GOT3 (cell line): ENCODE data around the gene CLK4.

Source experiments
- DNase-seq: peaks from one replicate; lab custom pipeline; 2025; ENCODE audit warnings: mixed read lengths; lab: John Stamatoyannopoulos, UW

CLK4 gene

GRCh38 chr5:178637356-178638074 is 10.7 kb upstream of the CLK4 start:
- DNase-seq, result no peak

- no peak for DNase-seq
These were observed 5.4 kb upstream of the CLK4 start for GRCh38 chr5:178632285-178632684.

GRCh38 chr5:178630951-178631350 is 4.1 kb upstream of the CLK4 start:
- no peak for DNase-seq

GRCh38 chr5:178630475-178630930 is 3.7 kb upstream of the CLK4 start:
- DNase-seq, result no peak

- no peak for DNase-seq
These were observed 379 bp upstream of the CLK4 start for GRCh38 chr5:178627259-178627598.

GRCh38 chr5:178625679-178626483 is 969 bp downstream of the CLK4 start:
- no peak for DNase-seq

GRCh38 chr5:178624631-178625546 is 2.0 kb downstream of the CLK4 start:
- no peak for DNase-seq

GRCh38 chr5:178622679-178623247 is 4.1 kb downstream of the CLK4 start:
- no peak for DNase-seq

GRCh38 chr5:178619390-178619789 is 7.5 kb downstream of the CLK4 start:
- no peak for DNase-seq

- DNase-seq, result no peak
These were observed 14.6 kb downstream of the CLK4 start for GRCh38 chr5:178612299-178612698.

- no peak for DNase-seq
These were observed 20.6 kb downstream of the CLK4 start for GRCh38 chr5:178606269-178606668.

- DNase-seq, result no peak
These were observed 21.1 kb downstream of the CLK4 start for GRCh38 chr5:178605788-178606187.

GRCh38 chr5:178602752-178603151 is 24.1 kb downstream of the CLK4 start:
- DNase-seq, result no peak

GRCh38 chr5:178595750-178596149 is 31.1 kb downstream of the CLK4 start:
- no peak for DNase-seq

GRCh38 chr5:178595150-178595549 is 31.7 kb downstream of the CLK4 start:
- DNase-seq, result no peak

- no peak for DNase-seq
These were observed 35.9 kb downstream of the CLK4 start for GRCh38 chr5:178590924-178591423.

- no peak for DNase-seq
These were observed 36.5 kb downstream of the CLK4 start, which contains the start of gene COL23A1 for GRCh38 chr5:178590141-178590923. COL23A1 (minus strand) TSS chr5:178590393.

- DNase-seq, result no peak
These were observed 37.4 kb downstream of the CLK4 start for GRCh38 chr5:178589180-178590140.

- no peak for DNase-seq
These were observed 38.1 kb downstream of the CLK4 start for GRCh38 chr5:178588769-178589168.
